Uterus (tissue), 4 donors: ENCODE data around the gene SALL4. TPM values are rescaled to one million over a fixed set of nuclear protein-coding genes. Genes with fewer than 3 reads are reported as not detected.
"Not testable (repeated sequence)": the region's sequence is repeated elsewhere in the genome, so short reads cannot be mapped to it uniquely, and the experiment has no call there.

Source experiments
- DNase-seq, 2 donors: peaks; one replicate each; pipeline ENCODE4 v3.0.0-alpha.2; 2019 to 2020
- H3K27ac ChIP-seq, 2 donors: fragments of 200-600 bp; sonication (generic); 1 replicate in 1 of 2; 2 replicates in 1 of 2; pipeline ENCODE4 v1.5.1; 2016 to 2018
- H3K27me3 ChIP-seq, 2 donors: fragments of 200-600 bp; sonication (generic); one replicate each; pipeline ENCODE4 v1.5.1; 2018 to 2019; ENCODE audit warnings: control low read depth in 1 of 2
- H3K36me3 ChIP-seq, 2 donors: fragments of 200-600 bp; sonication (generic); one replicate each; pipeline ENCODE4 v1.5.1; 2019; ENCODE audit warnings: control low read depth in 1 of 2
- H3K4me1 ChIP-seq, 2 donors: fragments of 200-600 bp; sonication (generic); one replicate each; pipeline ENCODE4 v1.5.1; 2018 to 2019; ENCODE audit warnings: control low read depth in 1 of 2
- H3K4me3 ChIP-seq, 2 donors: fragments of 200-600 bp; sonication (generic); 1 replicate in 1 of 2; 2 replicates in 1 of 2; pipeline ENCODE4 v1.5.1; 2018 to 2019; ENCODE audit warnings: mild to moderate bottlenecking in 1 of 2
- H3K9me3 ChIP-seq, 2 donors: fragments of 200-600 bp; sonication (generic); one replicate each; pipeline ENCODE4 v1.5.1; 2019; ENCODE audit warnings: control low read depth in 1 of 2
- POLR2A ChIP-seq, 2 donors: fragments of 450-650 bp; IDR thresholded peaks; one replicate each; pipeline ENCODE4 v1.6.1; 2016; ENCODE audit warnings: antibody characterized with exemption in 2 of 2, mild to moderate bottlenecking in 1 of 2, moderate library complexity in 1 of 2
- intact Hi-C: fragments of 100-400 bp; cut with DNase I; formaldehyde crosslinking; loops from one replicate; pipeline ENCODE4 v1.15.1; 2023; ENCODE audit warnings: low total_unique reads
- total RNA-seq, 4 donors: library from RNA; depleted of rRNA in 3 of 4; stranded (reverse); fragments of >200 nt in 3 of 4; gene quantifications; one replicate each; pipeline versions ENCODE4 v1.1.0 to v1.2.4, GENCODE V29; 2014 to 2023
- TF ChIP-seq, protein P1 (sequence below), 4 experiments: fragments of 200-600 bp in 2 of 4; fragments of 450-650 bp in 2 of 4; sonication (generic) in 2 of 4; IDR thresholded peaks; one replicate each; pipeline ENCODE4 v1.5.1; 2016 to 2019; ENCODE audit warnings: antibody characterized with exemption in 4 of 4, mild to moderate bottlenecking in 2 of 4, moderate library complexity in 1 of 4
- donor health status: DM: yes; HTN: yes; CAD: no.

Gene SALL4
- total RNA-seq, 4 donors from 2014 or later: 0.09 to 0.55 TPM; not detected in 2

DNA sequence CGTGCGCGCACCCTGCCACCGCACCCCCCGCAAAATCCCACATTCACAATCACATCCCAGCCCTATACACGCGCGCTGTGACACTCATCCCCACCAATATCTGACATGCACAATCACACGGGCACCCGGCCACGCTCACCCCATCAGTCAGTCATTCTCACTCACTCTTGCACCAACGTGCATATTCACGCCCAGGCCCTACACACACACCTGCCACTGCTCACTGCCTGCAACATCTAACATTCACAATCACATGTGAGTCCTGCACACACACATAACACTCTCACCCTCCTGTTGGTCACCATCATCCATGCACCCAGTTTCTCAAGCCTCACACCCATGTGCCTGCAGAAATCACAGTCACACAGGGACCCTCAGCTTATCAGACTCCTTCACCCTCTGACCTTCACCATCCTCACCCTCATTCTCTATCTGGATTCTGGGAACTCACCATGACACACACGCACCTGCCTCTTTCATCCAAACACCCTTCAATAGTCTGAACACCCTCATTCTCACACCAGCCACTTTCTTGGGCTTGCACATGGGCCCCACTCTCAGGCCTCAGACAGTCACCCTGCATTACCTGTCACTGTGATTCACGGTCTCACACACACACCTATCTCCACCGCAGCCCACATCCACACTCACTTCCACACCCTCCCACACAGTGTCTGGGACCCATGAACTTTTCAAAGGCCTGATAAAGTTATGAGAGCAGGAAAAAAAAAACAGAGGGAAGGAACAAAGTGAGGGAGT, 33.4 kb downstream of the SALL4 start:
- intact Hi-C loops: no loop called here
- Histone ChIP-seq H3K4me3 (no peak overlapping the region), H3K36me3 (no peaks in the 10 kb centered on the region), H3K27me3 (no peaks in the 10 kb centered on the region), H3K9me3 (no peaks in the 10 kb centered on the region), H3K4me1 (no peaks in the 10 kb centered on the region), H3K27ac (no peak overlapping the region)
- TF ChIP-seq, protein P1, sequence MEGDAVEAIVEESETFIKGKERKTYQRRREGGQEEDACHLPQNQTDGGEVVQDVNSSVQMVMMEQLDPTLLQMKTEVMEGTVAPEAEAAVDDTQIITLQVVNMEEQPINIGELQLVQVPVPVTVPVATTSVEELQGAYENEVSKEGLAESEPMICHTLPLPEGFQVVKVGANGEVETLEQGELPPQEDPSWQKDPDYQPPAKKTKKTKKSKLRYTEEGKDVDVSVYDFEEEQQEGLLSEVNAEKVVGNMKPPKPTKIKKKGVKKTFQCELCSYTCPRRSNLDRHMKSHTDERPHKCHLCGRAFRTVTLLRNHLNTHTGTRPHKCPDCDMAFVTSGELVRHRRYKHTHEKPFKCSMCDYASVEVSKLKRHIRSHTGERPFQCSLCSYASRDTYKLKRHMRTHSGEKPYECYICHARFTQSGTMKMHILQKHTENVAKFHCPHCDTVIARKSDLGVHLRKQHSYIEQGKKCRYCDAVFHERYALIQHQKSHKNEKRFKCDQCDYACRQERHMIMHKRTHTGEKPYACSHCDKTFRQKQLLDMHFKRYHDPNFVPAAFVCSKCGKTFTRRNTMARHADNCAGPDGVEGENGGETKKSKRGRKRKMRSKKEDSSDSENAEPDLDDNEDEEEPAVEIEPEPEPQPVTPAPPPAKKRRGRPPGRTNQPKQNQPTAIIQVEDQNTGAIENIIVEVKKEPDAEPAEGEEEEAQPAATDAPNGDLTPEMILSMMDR (IDR thresholded peaks at IDR 0.05): no peak
- TF ChIP-seq POLR2A (IDR thresholded peaks at IDR 0.05): no peak
- no peak for DNase-seq

DNA sequence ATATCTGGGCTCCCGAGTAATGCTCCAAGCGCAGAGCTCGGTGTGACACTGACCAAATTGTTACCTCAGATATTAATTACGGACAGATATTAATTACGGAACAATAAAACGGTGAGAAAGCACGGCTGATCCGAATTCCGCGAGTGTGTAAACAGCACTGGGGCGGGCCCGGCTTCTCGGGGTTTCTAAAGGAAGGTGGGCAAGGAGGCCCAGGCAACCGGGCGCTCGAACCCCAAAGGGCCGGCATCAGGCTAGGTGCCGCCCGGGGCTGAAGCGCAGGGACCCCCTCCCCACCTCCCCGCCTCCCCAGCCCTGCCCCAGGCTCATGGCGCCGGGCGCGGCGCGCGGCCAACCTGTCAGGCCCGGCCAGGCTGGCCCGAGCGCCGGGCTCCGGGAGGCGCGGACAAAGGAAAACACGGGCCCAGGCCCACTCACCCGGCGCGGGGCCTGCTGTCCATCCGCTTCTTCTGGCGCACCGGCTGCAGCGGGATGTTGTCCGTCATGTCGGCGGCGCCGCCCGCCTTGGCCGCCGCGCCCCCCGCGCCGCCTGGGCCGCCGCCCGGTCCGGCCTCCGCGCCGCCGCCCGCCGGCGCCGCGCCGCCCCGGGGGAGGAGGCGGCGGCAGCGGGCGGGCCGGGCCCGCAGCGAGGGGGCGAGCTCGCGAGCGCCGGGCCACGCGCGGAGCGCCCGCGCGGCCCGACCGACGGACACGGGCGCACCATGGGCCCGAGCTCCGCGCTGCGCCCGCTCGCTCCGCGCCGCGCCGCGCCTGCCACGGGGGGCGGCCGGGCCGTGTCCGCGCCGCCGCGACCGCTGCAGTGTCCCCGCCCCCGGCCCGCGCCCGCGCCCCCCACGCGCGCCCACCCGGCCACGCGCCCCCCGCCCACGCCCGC, 34.2 kb downstream of the SALL4 start, which contains the start of gene ATP9A:
ATP9A (minus strand) TSS at position 524 of the 892 bp plus-strand sequence; CDS start at position 503, 21 bp downstream.
- Histone ChIP-seq H3K4me3 (peak within 1 kb of the TSS; percentile 73 to 93), H3K9me3 (no peaks in the 10 kb centered on the region), H3K27ac (peak within 1 kb of the TSS; percentile 75 to 81), H3K36me3 (no peaks in the 10 kb centered on the region), H3K4me1 (no peaks in the 10 kb centered on the region), H3K27me3 (no peaks in the 10 kb centered on the region)
- intact Hi-C loops: no loop called here
- TF ChIP-seq, protein P1 (IDR thresholded peaks at IDR 0.05): no peak
- no peak for TF ChIP-seq POLR2A (IDR thresholded peaks at IDR 0.05)
- DNase-seq: peak; percentile 37 to 38

DNA sequence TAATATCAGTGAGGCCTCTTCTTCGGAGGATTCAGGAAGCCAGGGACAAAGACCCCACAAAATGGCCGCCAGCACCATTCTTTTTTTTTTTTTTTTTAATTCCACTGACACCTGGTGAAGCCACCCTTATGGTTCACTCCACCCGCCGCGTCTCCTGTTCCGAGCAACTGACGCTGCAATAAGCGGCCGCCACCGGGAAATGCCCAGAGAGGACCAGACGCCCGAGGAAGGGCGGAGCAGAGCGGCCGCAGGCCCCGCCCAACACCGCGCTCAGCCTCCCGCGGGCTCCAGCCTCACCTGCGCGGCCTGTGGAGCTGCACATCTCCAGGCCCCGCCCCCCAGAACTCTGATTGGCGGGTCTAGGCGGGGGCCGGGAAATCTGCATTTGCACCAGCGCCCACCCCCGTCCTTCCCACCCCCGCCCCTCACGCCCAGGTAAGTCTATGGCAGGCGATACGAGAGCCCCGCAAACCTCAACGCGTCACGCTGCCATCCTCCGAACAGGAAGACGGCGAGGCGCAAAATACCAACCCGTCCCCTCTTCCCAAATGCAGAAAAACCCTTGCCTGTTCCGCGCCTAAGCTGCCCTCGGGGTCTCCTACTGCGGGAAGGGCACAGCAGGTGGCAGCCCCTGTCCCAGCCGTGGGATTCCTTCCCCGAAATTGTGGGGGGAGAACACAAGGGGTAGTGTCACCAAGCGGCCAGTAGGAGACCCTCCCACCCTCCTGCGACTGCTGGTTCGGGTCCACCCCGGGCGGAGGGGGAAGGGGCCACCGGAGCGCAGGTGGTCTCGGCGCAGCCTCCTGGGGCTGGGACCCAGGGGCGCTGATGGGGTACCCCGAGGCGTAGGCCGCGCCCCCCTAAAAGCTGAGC, 35.1 kb downstream of the SALL4 start:
- H3K4me1 ChIP-seq: no peaks in the 10 kb centered on the region
- intact Hi-C loops: no loop called here
- H3K27me3 ChIP-seq: no peaks in the 10 kb centered on the region
- H3K4me3 ChIP-seq: peak overlapping the region; percentile 73 to 93
- peak; percentile 8 to 29 for TF ChIP-seq POLR2A (IDR thresholded peaks at IDR 0.05)
- TF ChIP-seq, protein P1 (IDR thresholded peaks at IDR 0.05): peak in 2 of 4 experiments; percentile 11 to 42
- H3K27ac ChIP-seq: peak overlapping the region; percentile 75 to 81
- DNase-seq: peak; percentile 64 to 70
- H3K36me3 ChIP-seq: no peaks in the 10 kb centered on the region
- no peaks in the 10 kb centered on the region for H3K9me3 ChIP-seq

DNA sequence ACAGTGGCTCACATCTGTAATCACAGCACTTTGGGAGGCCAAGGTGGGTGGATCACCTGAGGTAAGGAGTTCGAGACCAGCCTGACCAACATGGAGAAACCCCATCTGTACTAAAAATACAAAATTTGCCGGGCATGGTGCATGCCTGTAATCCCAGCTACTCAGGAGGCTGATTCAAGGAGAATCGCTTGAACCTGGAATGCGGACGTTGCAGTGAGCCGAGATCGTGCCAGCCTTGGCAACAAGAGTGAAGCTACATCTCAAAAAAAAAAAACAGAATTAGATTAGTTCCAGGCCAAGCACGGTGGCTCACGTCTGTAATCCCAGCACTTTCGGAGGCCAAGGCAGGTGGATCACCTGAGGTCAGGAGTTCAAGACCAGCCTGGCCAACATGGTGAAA, 36.9 kb downstream of the SALL4 start:
- H3K9me3 ChIP-seq, H3K4me3 ChIP-seq, H3K4me1 ChIP-seq, intact Hi-C loops, H3K27ac ChIP-seq, H3K27me3 ChIP-seq, H3K36me3 ChIP-seq, DNase-seq: not testable (repeated sequence)

DNA sequence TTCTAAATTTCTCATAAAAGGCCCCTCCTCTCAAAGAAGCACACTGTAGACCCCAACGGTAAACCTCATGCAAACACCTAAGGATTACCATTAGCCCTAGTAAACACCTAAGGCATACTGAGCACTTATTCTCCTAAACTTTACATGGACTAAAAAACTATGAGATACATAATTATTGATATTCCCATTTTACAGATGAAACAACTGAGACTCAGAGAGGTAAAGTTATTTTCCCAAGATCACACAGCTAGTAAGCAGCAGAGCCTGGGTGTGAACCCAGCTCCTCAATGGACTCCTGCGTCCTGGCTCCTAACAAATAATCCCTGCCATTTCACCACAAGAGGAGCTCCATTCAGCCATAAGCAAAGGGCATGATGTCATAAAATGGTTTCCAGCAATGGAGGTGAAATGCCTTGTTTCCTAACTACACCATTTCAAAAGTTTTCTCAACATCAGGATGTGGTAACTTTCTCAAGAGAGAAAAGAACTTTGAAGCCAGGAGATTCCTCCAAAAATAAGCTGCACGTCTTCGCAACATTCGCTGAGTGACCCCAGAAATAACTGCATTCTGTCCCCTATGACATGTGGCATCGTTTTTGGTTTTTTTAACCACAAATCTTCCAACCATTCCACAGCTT, 38.2 kb downstream of the SALL4 start:
- no peak for TF ChIP-seq POLR2A (IDR thresholded peaks at IDR 0.05)
- TF ChIP-seq, protein P1 (IDR thresholded peaks at IDR 0.05): no peak
- intact Hi-C loops: no loop called here
- H3K9me3 ChIP-seq: no peaks in the 10 kb centered on the region

More for the DNA sequence above, 38.2 kb downstream of the SALL4 start:
- no peaks in the 10 kb centered on the region for H3K27me3 ChIP-seq
- H3K27ac ChIP-seq: no peak overlapping the region
- no peaks in the 10 kb centered on the region for H3K4me1 ChIP-seq
- H3K36me3 ChIP-seq: no peaks in the 10 kb centered on the region
- no peak for DNase-seq
- no peak overlapping the region for H3K4me3 ChIP-seq
